GM10266 (cell line): ENCODE results near the gene TMEM37.

Experiments
- DNase-seq: peaks from one replicate; pipeline ENCODE4 v3.0.0; 2012; ENCODE audit errors: extremely low spot score
- CTCF ChIP-seq: IDR thresholded peaks from 2 replicates; pipeline ENCODE4 v1.5.1; 2012; ENCODE audit warnings: mild to moderate bottlenecking, low read depth; ENCODE audit not compliant: control insufficient read depth, insufficient read depth; ENCODE audit errors: missing control alignments

TMEM37 gene

GRCh38 chr2:119439574-119440500 is 8.2 kb downstream of the TMEM37 start:
- DNase-seq: no peak
- TF ChIP-seq CTCF: no peak

GRCh38 chr2:119440501-119440870 is 8.8 kb downstream of the TMEM37 start:
- TF ChIP-seq CTCF: no peak

GRCh38 chr2:119440873-119441272 is 9.2 kb downstream of the TMEM37 start:
- no peak for DNase-seq
- no peak for TF ChIP-seq CTCF

More at GRCh38 chr2:119440501-119440870, 8.8 kb downstream of the TMEM37 start:
- DNase-seq: no peak

- no peak for TF ChIP-seq CTCF
- no peak for DNase-seq
Observed at GRCh38 chr2:119441376-119442225, 9.9 kb downstream of the TMEM37 start.

GRCh38 chr2:119442226-119442619 is 10.6 kb downstream of the TMEM37 start:
- no peak for TF ChIP-seq CTCF

GRCh38 chr2:119442850-119443249 is 11.2 kb downstream of the TMEM37 start:
- no peak for TF ChIP-seq CTCF
- DNase-seq: no peak

More at GRCh38 chr2:119442226-119442619, 10.6 kb downstream of the TMEM37 start:
- DNase-seq: no peak
